Measurements from ENCODE around the gene RANBP3L. TPM values are rescaled to one million over a fixed set of nuclear protein-coding genes. Genes with fewer than 3 reads are reported as not detected.

The RANBP3L gene
- polyA plus RNA-seq, 2 of the 4 experiments (the other 2 are of a cell fraction), result not detected

DNA sequence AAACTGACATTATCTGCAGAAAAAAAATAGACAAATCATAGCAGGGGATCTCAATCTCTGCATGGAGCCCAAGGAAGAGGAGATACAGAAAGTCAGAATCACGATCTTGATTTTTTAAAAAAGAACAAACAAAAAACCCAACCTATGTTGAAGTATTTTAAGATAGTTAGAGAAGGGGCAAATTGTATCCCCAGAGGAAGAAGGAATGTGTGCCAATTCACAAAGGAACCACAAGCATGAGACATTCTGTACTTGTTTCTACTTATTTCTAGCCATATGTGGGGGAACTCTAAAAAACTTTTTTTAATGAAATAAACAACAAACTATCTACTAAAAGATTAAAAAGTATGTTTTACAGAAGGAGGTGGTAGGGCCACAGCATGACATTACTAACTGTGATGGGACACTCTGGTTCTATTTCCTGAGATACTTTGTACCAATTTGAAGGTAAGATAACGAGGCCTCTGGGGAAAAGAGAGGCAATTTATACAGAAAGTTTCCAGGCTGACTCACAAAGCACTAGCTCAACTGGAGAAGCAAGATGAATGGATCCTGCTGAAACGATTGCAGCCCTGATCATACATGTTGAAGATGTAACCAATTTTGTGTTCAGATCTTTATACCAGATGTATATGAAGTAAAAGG lies 22.5 kb downstream of the RANBP3L start:
- no peaks in the 10 kb centered on the region for H3K4me1 ChIP-seq
- no peaks in the 10 kb centered on the region for H3K9me3 ChIP-seq
- ATAC-seq (no peak), DNase-seq (ENCODE audit: low read depth in 1 of 2, low spot score in 1 of 2) (no peak), FAIRE-seq (no peak)
- TF ChIP-seq NFE2L2 (conservative IDR thresholded peaks at IDR 0.05; ENCODE audit: low read length) (no peak), E2F6 (IDR thresholded peaks at IDR 0.05; ENCODE audit: borderline replicate concordance, low read depth) (no peak), SMC3 (IDR thresholded peaks at IDR 0.05) (no peak), JUNB (IDR thresholded peaks at IDR 0.05) (no peak)
- TF ChIP-seq, protein P1, sequence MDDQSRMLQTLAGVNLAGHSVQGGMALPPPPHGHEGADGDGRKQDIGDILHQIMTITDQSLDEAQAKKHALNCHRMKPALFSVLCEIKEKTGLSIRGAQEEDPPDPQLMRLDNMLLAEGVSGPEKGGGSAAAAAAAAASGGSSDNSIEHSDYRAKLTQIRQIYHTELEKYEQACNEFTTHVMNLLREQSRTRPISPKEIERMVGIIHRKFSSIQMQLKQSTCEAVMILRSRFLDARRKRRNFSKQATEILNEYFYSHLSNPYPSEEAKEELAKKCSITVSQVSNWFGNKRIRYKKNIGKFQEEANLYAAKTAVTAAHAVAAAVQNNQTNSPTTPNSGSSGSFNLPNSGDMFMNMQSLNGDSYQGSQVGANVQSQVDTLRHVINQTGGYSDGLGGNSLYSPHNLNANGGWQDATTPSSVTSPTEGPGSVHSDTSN (IDR thresholded peaks at IDR 0.05), result no peak
- H3K27ac ChIP-seq, result no peak overlapping the region
- H3K4me2 ChIP-seq, result no peak overlapping the region
- ChIA-PET CTCF (no interaction called here), POLR2A (no interaction called here)
- 3% methylated on average over 3 of the region's 3 CpGs for WGBS (ENCODE audit: missing lambda C conversion rate)
- H3K4me3 ChIP-seq, result no peak overlapping the region

DNA sequence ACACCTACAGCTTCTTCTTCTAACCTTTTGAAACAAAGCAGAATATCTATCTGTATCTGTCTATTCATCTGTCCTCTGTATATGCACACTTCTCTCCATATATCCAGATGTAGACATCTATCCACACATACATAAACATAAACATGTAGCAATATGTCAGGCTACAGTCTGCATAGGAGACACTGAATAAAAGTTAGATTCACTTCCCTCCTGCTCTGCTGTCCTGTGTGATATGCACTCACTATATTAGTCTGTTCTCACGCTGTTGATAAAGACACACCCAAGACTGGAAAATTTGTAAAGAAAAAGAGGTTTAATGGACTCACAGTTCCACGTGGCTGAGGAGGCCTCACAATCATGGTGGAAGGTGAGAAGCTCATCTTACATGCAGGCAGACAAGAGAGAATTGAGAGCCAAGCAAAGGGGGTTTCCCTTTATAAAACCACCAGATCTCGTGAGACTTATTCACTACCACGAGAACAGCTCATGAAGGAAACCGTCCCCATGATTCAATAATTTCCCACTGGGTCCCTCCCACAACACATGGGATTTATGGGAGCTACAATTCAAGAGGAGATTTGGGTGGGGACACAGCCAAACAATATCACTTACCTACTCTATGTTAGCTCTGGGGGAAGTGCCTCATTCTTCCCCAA lies 24.1 kb downstream of the RANBP3L start:
- no peak for DNase-seq (ENCODE audit: low read depth in 1 of 2, low spot score in 1 of 2)
- Histone ChIP-seq H3K4me3 (no peak overlapping the region), H3K4me1 (no peaks in the 10 kb centered on the region), H3K4me2 (no peak overlapping the region), H3K27ac (no peak overlapping the region), H3K9me3 (no peaks in the 10 kb centered on the region)
- ATAC-seq, result no peak
- WGBS (ENCODE audit: missing lambda C conversion rate), result 12% methylated on average over 5 of the region's 5 CpGs
- FAIRE-seq, result no peak
- no peak for TF ChIP-seq TP53 (CRISPR knock-in tag; IDR thresholded peaks at IDR 0.05)
- peak; percentile 20 for TF ChIP-seq CHD2 (IDR thresholded peaks at IDR 0.05; ENCODE audit: low read length, partially characterized antibody)
- ChIA-PET POLR2A (no interaction called here), CTCF (interaction anchor here (0.6 to 2.5 kb wide), 4 partner anchors 8 to 38 kb away, joined by 3 to 10 read pairs (median 4); no protein-coding TSS in a partner anchor)

- H3K27ac ChIP-seq, result no peak overlapping the region
- ATAC-seq (no peak), FAIRE-seq (no peak), DNase-seq (ENCODE audit: low read depth in 1 of 2, low spot score in 1 of 2) (no peak)
- POLR2A ChIA-PET, result no interaction called here
- no peaks in the 10 kb centered on the region for H3K4me1 ChIP-seq
- no peaks in the 10 kb centered on the region for H3K9me3 ChIP-seq
- CTCF ChIA-PET, result interaction anchor here (0.8 to 2.5 kb wide), 2 partner anchors 9 to 11 kb away, joined by 3 to 10 read pairs; no protein-coding TSS in a partner anchor
- H3K4me3 ChIP-seq, result no peak overlapping the region
- no peak for TF ChIP-seq JUNB (IDR thresholded peaks at IDR 0.05)
- no peak for TF ChIP-seq SREBF2 (IDR thresholded peaks at IDR 0.05)
- TF ChIP-seq, protein P2, sequence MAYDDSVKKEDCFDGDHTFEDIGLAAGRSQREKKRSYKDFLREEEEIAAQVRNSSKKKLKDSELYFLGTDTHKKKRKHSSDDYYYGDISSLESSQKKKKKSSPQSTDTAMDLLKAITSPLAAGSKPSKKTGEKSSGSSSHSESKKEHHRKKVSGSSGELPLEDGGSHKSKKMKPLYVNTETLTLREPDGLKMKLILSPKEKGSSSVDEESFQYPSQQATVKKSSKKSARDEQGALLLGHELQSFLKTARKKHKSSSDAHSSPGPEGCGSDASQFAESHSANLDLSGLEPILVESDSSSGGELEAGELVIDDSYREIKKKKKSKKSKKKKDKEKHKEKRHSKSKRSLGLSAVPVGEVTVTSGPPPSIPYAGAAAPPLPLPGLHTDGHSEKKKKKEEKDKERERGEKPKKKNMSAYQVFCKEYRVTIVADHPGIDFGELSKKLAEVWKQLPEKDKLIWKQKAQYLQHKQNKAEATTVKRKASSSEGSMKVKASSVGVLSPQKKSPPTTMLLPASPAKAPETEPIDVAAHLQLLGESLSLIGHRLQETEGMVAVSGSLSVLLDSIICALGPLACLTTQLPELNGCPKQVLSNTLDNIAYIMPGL (CRISPR knock-in tag; IDR thresholded peaks at IDR 0.05; ENCODE audit: borderline replicate concordance), result no peak
- no peak for TF ChIP-seq HOXB13 (CRISPR knock-in tag; IDR thresholded peaks at IDR 0.05; ENCODE audit: low read depth)
- no peak for TF ChIP-seq CHD2 (IDR thresholded peaks at IDR 0.05; ENCODE audit: low read length, partially characterized antibody)
- TF ChIP-seq SMC3 (IDR thresholded peaks at IDR 0.05), result no peak
- no peak for TF ChIP-seq NPAS2 (CRISPR knock-in tag; IDR thresholded peaks at IDR 0.05; ENCODE audit: borderline replicate concordance)
- no peak for TF ChIP-seq E2F6 (IDR thresholded peaks at IDR 0.05; ENCODE audit: borderline replicate concordance, low read depth)
- TF ChIP-seq, protein P3, sequence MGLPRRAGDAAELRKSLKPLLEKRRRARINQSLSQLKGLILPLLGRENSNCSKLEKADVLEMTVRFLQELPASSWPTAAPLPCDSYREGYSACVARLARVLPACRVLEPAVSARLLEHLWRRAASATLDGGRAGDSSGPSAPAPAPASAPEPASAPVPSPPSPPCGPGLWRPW (IDR thresholded peaks at IDR 0.05), result no peak
- H3K4me2 ChIP-seq, result no peak overlapping the region
These were observed 24.8 kb downstream of the RANBP3L start for GRCh38 chr5:36276864-36277263.

All from A549 (cell line).